ENCODE data around the gene EFNA5.

Gene EFNA5

GRCh38 chr5:107602896-107603295 lies 67.8 kb downstream of the EFNA5 start:
- H3K27me3 ChIP-seq (replicated peaks; ENCODE audit: control insufficient read depth, insufficient read depth, low read length): no peaks in the 10 kb centered on the region
- H3K4me3 ChIP-seq (replicated peaks; ENCODE audit: low read depth, low read length): no peak overlapping the region
- TF ChIP-seq CTCF (IDR thresholded peaks at IDR 0.05; ENCODE audit: insufficient read depth, low read length, poor library complexity, severe bottlenecking): no peak
- H3K36me3 ChIP-seq (ENCODE audit: control insufficient read depth, insufficient read depth, low read length): no peaks in the 10 kb centered on the region
- no peak for DNase-seq (ENCODE audit: extremely low read depth, insufficient read length)

- no peak for DNase-seq (ENCODE audit: extremely low read depth, insufficient read length)
- no peak overlapping the region for H3K4me3 ChIP-seq (replicated peaks; ENCODE audit: low read depth, low read length)
- H3K27me3 ChIP-seq (replicated peaks; ENCODE audit: control insufficient read depth, insufficient read depth, low read length): no peaks in the 10 kb centered on the region
- no peaks in the 10 kb centered on the region for H3K36me3 ChIP-seq (ENCODE audit: control insufficient read depth, insufficient read depth, low read length)
- TF ChIP-seq CTCF (IDR thresholded peaks at IDR 0.05; ENCODE audit: insufficient read depth, low read length, poor library complexity, severe bottlenecking): no peak
Observed at GRCh38 chr5:107601076-107601475, 69.7 kb downstream of the EFNA5 start.

GRCh38 chr5:107598958-107599357 lies 71.8 kb downstream of the EFNA5 start:
- H3K27me3 ChIP-seq (replicated peaks; ENCODE audit: control insufficient read depth, insufficient read depth, low read length): no peaks in the 10 kb centered on the region
- no peak for DNase-seq (ENCODE audit: extremely low read depth, insufficient read length)
- H3K4me3 ChIP-seq (replicated peaks; ENCODE audit: low read depth, low read length): no peak overlapping the region
- TF ChIP-seq CTCF (IDR thresholded peaks at IDR 0.05; ENCODE audit: insufficient read depth, low read length, poor library complexity, severe bottlenecking): no peak
- no peaks in the 10 kb centered on the region for H3K36me3 ChIP-seq (ENCODE audit: control insufficient read depth, insufficient read depth, low read length)

GRCh38 chr5:107597803-107598202 lies 72.9 kb downstream of the EFNA5 start:
- DNase-seq (ENCODE audit: extremely low read depth, insufficient read length): no peak
- no peak overlapping the region for H3K4me3 ChIP-seq (replicated peaks; ENCODE audit: low read depth, low read length)
- no peaks in the 10 kb centered on the region for H3K27me3 ChIP-seq (replicated peaks; ENCODE audit: control insufficient read depth, insufficient read depth, low read length)
- H3K36me3 ChIP-seq (ENCODE audit: control insufficient read depth, insufficient read depth, low read length): no peaks in the 10 kb centered on the region
- no peak for TF ChIP-seq CTCF (IDR thresholded peaks at IDR 0.05; ENCODE audit: insufficient read depth, low read length, poor library complexity, severe bottlenecking)

GRCh38 chr5:107597247-107597646 lies 73.5 kb downstream of the EFNA5 start:
- no peak overlapping the region for H3K4me3 ChIP-seq (replicated peaks; ENCODE audit: low read depth, low read length)
- no peak for TF ChIP-seq CTCF (IDR thresholded peaks at IDR 0.05; ENCODE audit: insufficient read depth, low read length, poor library complexity, severe bottlenecking)

More at GRCh38 chr5:107597247-107597646, 73.5 kb downstream of the EFNA5 start:
- Histone ChIP-seq H3K36me3 (ENCODE audit: control insufficient read depth, insufficient read depth, low read length) (no peaks in the 10 kb centered on the region), H3K27me3 (replicated peaks; ENCODE audit: control insufficient read depth, insufficient read depth, low read length) (no peaks in the 10 kb centered on the region)
- no peak for DNase-seq (ENCODE audit: extremely low read depth, insufficient read length)

Measured in GM06990 (cell line).